ENCODE results near the gene CYTH2. TPM values are rescaled to one million over a fixed set of nuclear protein-coding genes. Genes with fewer than 3 reads are reported as not detected.

CYTH2 gene
- total RNA-seq, result 10 to 100 TPM; 22.5 to 24.2 TPM

DNA sequence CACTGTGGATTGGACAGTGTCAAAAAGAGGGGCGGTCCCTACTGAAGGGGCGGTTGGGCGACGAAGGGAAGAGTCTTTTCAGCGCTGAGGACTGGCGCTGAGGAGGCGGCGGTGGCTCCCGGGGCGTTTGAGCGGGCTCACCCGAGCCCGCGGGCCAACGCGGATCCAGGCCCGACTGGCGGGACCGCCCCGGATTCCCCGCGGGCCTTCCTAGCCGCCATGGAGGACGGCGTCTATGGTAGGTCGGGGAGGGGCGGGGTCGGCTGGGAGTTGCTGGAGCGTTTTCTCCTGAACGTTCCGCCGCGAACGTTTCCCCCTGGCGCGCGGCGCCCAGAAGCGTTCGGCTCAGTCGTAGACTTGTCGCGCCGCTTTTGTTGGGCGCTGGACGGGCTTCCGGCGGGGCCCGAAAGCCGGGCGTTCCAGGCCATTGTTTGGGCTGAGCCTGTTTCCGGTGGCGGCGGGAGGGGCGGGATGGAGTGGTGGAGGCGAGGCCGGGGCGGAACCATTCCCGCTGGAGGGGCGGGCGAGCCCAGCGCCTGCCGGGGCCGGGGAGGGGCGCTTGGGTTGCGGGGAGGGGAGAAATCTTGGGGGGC, at the start of gene CYTH2:
CYTH2 (plus strand) TSS at position 81 of the 593 bp plus-strand sequence; CDS start at position 220, 139 bp downstream.
- intact Hi-C loops (cut with DNase I, micrococcal nuclease), result loop anchor here (1.0 to 5.0 kb wide), 21 partner anchors 11 to 659 kb away; partner anchors contain the start of genes SYNGR4 (in 2 of the 2), FTL (in 1 of the 2), GRWD1 (in 1 of the 2) and KDELR1 (in 1 of the 2)
- peaks cover 23% of the 10 kb centered on the region for H3K4me1 Mint-ChIP-seq
- CTCF ChIA-PET, result interaction anchor here (0.6 to 1.8 kb wide), 5 partner anchors 20 to 209 kb away, joined by 3 to 9 read pairs (median 3); no protein-coding TSS in a partner anchor
- ATAC-seq, result peak; percentile 21
- H3K27ac Mint-ChIP-seq, result peak within 1 kb of the TSS; percentile 85
- H3K9me3 Mint-ChIP-seq (ENCODE audit: low read depth), result no peaks in the 10 kb centered on the region
- no peaks in the 10 kb centered on the region for H3K27me3 Mint-ChIP-seq
- peak within 1 kb of the TSS; percentile 86 for H3K4me3 Mint-ChIP-seq
- DNase-seq, result peak; percentile 86
- peaks cover 10% of the 10 kb centered on the region for H3K36me3 Mint-ChIP-seq (ENCODE audit: low read depth)
- POLR2A ChIA-PET, result interaction anchor here (0.8 kb wide), 1 partner anchor 106 kb away, joined by 4 read pairs; the partner anchor contains the start of genes SYNGR4 and TMEM143

DNA sequence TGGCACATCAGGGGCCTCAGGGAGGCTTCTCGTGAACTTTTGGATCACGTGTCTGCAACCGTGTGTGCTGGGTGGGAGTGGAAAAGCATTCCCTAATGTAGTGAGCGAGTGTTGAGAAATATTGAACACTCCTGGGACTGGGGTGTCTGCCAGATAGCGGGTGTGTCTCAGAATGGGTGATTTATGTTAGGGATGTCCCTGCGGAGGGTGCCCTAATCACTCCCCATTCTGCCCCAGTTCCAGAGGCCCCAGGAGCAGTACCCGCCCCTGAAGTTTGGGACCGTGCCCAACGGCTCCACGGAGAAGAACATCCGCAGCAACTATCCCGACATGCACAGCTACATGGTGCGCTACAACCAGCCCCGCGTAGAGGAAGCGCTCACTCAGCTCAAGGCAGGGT, 47.6 kb upstream of the CYTH2 start:
- ATAC-seq, result no peak
- DNase-seq, result no peak
- Mint-ChIP-seq H3K9me3 (ENCODE audit: low read depth) (no peaks in the 10 kb centered on the region), H3K27ac (no peak overlapping the region), H3K4me3 (no peak overlapping the region), H3K27me3 (peaks cover 9% of the 10 kb centered on the region), H3K4me1 (peaks cover 17% of the 10 kb centered on the region), H3K36me3 (ENCODE audit: low read depth) (no peaks in the 10 kb centered on the region)
- CTCF ChIA-PET, result no interaction called here
- intact Hi-C loops (cut with DNase I, micrococcal nuclease), result no loop called here
- POLR2A ChIA-PET, result no interaction called here

DNA sequence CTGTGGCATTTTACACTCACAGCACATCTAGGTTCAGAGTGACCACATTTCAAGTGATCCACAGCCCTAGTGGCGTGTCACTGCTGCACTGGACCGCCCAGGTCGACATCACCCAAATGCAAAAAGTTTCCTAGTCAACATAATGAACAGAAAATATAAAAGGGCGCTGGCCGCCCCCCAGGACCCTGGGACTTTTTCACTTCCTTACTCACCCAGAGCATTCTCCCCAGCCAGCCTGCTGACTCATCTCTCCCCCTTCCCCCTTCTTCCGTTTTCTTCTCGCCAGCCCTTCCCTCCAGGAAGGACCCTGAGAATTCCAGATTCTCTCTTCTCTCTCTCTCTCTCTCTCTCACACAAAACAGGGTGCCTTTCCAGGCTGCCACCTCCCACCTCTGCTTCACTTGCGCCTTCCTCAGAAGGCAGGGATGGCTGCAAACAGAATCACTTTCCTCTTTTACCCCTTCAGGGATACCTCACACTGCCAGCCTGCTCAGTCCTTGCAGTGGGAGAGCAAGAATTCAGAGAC, 44.4 kb upstream of the CYTH2 start:
- intact Hi-C loops (cut with DNase I, micrococcal nuclease), result no loop called here
- POLR2A ChIA-PET, result no interaction called here
- peaks cover 5% of the 10 kb centered on the region for H3K4me1 Mint-ChIP-seq
- no peak overlapping the region for H3K27ac Mint-ChIP-seq
- H3K36me3 Mint-ChIP-seq (ENCODE audit: low read depth), result no peaks in the 10 kb centered on the region
- DNase-seq, result peak; percentile 17
- CTCF ChIA-PET, result no interaction called here
- H3K27me3 Mint-ChIP-seq, result peaks cover 2% of the 10 kb centered on the region
- H3K4me3 Mint-ChIP-seq, result no peak overlapping the region
- peak; percentile 26 for ATAC-seq
- no peaks in the 10 kb centered on the region for H3K9me3 Mint-ChIP-seq (ENCODE audit: low read depth)

- no peaks in the 10 kb centered on the region for H3K27me3 Mint-ChIP-seq
- ATAC-seq (no peak), DNase-seq (no peak)
- ChIA-PET CTCF (interaction anchor here (0.6 to 1.3 kb wide), 4 partner anchors 16 to 1533 kb away, joined by 3 to 4 read pairs (median 3); no protein-coding TSS in a partner anchor), POLR2A (no interaction called here)
- no peaks in the 10 kb centered on the region for H3K9me3 Mint-ChIP-seq (ENCODE audit: low read depth)
- intact Hi-C loops (cut with DNase I, micrococcal nuclease), result no loop called here
- H3K4me1 Mint-ChIP-seq, result peaks cover 5% of the 10 kb centered on the region
- no peaks in the 10 kb centered on the region for H3K36me3 Mint-ChIP-seq (ENCODE audit: low read depth)
- H3K27ac Mint-ChIP-seq, result no peak overlapping the region
- no peak overlapping the region for H3K4me3 Mint-ChIP-seq
Observed at GRCh38 chr19:48428670-48429069, 40.5 kb upstream of the CYTH2 start.

DNA sequence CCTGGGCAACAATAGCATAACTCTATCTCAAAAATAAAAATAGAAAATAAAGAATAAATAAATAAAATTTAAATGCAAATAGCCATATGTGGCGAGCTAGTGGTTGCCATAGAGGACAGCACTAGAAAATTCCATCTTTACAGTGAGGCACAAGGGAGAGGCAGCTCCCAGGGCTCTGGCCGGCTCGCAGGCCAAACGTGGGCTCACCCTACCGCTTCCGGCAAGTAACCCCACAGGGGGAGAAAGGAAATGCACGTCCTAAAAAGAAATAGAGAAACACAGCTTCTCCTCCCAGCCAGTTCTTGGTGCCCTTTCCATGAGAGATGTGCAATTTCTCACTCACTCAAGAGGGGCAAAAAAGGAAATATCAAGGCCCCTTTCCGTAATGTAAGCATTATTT, 35.8 kb upstream of the CYTH2 start:
- peaks cover 6% of the 10 kb centered on the region for H3K27me3 Mint-ChIP-seq
- ATAC-seq, result no peak
- H3K4me3 Mint-ChIP-seq, result no peak overlapping the region
- H3K27ac Mint-ChIP-seq, result no peak overlapping the region
- no peaks in the 10 kb centered on the region for H3K36me3 Mint-ChIP-seq (ENCODE audit: low read depth)
- no peaks in the 10 kb centered on the region for H3K9me3 Mint-ChIP-seq (ENCODE audit: low read depth)
- intact Hi-C loops (cut with DNase I, micrococcal nuclease), result no loop called here
- ChIA-PET POLR2A (no interaction called here), CTCF (interaction anchor here (0.6 to 0.7 kb wide), 2 partner anchors 14 to 211 kb away, joined by 3 read pairs; no protein-coding TSS in a partner anchor)
- no peak for DNase-seq
- no peaks in the 10 kb centered on the region for H3K4me1 Mint-ChIP-seq

DNA sequence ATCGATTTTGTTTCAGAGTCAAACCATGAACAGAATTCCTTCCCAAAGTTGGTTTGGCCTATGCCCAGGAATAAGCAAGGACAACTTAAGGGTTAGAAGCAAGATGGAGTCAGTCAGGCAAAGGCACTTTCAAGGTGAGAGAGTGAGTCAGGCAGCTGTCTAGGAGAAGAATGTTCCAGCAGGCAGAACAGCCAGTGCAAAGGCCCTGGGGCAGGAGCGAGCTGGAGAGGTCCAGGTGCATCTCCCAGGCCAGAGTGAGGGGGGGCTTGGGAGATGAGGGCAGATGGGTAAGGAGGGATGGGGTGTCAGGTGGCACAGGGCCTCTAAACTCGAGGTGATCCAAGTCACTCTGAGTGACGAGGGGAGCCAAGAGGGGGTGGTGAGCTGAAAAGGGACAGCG, 32.6 kb upstream of the CYTH2 start:
- Mint-ChIP-seq H3K9me3 (ENCODE audit: low read depth) (no peaks in the 10 kb centered on the region), H3K27me3 (peaks cover 11% of the 10 kb centered on the region), H3K4me3 (no peak overlapping the region), H3K4me1 (no peaks in the 10 kb centered on the region), H3K27ac (no peak overlapping the region), H3K36me3 (ENCODE audit: low read depth) (no peaks in the 10 kb centered on the region)
- intact Hi-C loops (cut with DNase I, micrococcal nuclease), result no loop called here
- ATAC-seq (no peak), DNase-seq (no peak)
- POLR2A ChIA-PET, result no interaction called here
- CTCF ChIA-PET, result interaction anchor here (0.8 to 1.6 kb wide), 2 partner anchors 8 to 34 kb away, joined by 3 to 4 read pairs; no protein-coding TSS in a partner anchor

- Mint-ChIP-seq H3K27ac (no peak overlapping the region), H3K27me3 (peaks cover 26% of the 10 kb centered on the region), H3K9me3 (ENCODE audit: low read depth) (no peaks in the 10 kb centered on the region), H3K4me1 (peaks cover 17% of the 10 kb centered on the region), H3K4me3 (peak overlapping the region; percentile 23), H3K36me3 (ENCODE audit: low read depth) (peaks cover 9% of the 10 kb centered on the region)
- no peak for DNase-seq
- intact Hi-C loops (cut with DNase I, micrococcal nuclease), result no loop called here
- ChIA-PET CTCF (no interaction called here), POLR2A (no interaction called here)
- ATAC-seq, result no peak
Observed at GRCh38 chr19:48441360-48442050, 27.7 kb upstream of the CYTH2 start.

DNA sequence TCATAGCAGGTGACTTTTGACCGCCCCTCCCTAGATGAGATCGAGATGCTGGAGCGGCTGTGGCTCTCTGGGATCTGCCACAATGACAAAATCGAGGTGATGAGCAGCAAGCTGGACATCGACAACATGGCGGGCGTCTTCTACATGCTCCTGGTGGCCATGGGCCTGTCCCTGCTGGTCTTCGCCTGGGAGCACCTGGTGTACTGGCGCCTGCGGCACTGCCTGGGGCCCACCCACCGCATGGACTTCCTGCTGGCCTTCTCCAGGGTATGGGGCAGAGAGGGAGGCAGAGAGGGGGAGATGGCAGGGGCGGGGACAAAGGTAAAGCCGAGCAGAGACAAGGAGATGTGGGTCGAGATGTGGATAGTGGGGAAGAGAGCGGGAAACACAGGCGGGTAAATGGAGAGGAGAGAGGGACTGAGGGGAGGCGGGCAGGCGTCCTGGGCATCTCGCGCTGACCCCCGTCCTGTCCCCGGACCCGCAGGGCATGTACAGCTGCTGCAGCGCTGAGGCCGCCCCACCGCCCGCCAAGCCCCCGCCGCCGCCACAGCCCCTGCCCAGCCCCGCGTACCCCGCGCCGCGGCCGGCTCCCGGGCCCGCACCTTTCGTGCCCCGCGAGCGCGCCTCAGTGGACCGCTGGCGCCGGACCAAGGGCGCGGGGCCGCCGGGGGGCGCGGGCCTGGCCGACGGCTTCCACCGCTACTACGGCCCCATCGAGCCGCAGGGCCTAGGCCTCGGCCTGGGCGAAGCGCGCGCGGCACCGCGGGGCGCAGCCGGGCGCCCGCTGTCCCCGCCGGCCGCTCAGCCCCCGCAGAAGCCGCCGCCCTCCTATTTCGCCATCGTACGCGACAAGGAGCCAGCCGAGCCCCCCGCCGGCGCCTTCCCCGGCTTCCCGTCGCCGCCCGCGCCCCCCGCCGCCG, 26.8 kb upstream of the CYTH2 start:
- peak overlapping the region; percentile 23 for H3K4me3 Mint-ChIP-seq

DNA sequence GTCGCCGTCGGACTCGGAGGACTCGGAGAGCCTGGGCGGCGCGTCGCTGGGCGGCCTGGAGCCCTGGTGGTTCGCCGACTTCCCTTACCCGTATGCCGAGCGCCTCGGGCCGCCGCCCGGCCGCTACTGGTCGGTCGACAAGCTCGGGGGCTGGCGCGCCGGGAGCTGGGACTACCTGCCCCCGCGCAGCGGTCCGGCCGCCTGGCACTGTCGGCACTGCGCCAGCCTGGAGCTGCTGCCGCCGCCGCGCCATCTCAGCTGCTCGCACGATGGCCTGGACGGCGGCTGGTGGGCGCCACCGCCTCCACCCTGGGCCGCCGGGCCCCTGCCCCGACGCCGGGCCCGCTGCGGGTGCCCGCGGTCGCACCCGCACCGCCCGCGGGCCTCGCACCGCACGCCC, 25.9 kb upstream of the CYTH2 start:
- H3K36me3 Mint-ChIP-seq (ENCODE audit: low read depth), result peaks cover 23% of the 10 kb centered on the region
- POLR2A ChIA-PET, result interaction anchor here (0.5 to 0.6 kb wide), 2 partner anchors 31 to 971 kb away, joined by 4 to 7 read pairs; no protein-coding TSS in a partner anchor
- DNase-seq, result peak; percentile 26
- H3K4me1 Mint-ChIP-seq, result peaks cover 31% of the 10 kb centered on the region
- ATAC-seq, result no peak
- intact Hi-C loops (cut with DNase I, micrococcal nuclease), result no loop called here
- H3K27ac Mint-ChIP-seq, result no peak overlapping the region
- no peak overlapping the region for H3K4me3 Mint-ChIP-seq
- CTCF ChIA-PET, result no interaction called here
- H3K9me3 Mint-ChIP-seq (ENCODE audit: low read depth), result no peaks in the 10 kb centered on the region
- peaks cover 22% of the 10 kb centered on the region for H3K27me3 Mint-ChIP-seq

More for the DNA sequence above, 26.8 kb upstream of the CYTH2 start:
- Mint-ChIP-seq H3K36me3 (ENCODE audit: low read depth) (peaks cover 15% of the 10 kb centered on the region), H3K4me1 (peaks cover 23% of the 10 kb centered on the region), H3K9me3 (ENCODE audit: low read depth) (no peaks in the 10 kb centered on the region), H3K27me3 (peaks cover 26% of the 10 kb centered on the region), H3K27ac (no peak overlapping the region)
- POLR2A ChIA-PET, result interaction anchor here (0.6 kb wide), 1 partner anchor 970 kb away, joined by 4 read pairs; no protein-coding TSS in a partner anchor
- ATAC-seq, result no peak
- CTCF ChIA-PET, result no interaction called here
- DNase-seq, result no peak
- intact Hi-C loops (cut with DNase I, micrococcal nuclease), result no loop called here

DNA sequence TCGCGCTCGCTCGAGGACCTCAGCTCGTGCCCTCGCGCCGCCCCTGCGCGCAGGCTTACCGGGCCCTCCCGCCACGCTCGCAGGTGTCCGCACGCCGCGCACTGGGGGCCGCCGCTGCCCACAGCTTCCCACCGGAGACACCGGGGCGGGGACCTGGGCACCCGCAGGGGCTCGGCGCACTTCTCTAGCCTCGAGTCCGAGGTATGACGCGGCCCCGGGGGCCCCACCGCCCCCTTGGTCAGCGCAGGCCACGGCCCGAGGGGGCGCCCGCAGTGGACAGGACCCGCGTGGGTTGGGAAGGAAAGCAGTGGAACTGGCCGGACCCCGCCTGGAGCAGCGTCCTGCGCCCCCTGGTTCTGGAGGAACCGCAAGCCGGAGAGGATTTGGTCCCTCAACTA, 25.4 kb upstream of the CYTH2 start:
- Mint-ChIP-seq H3K36me3 (ENCODE audit: low read depth) (peaks cover 28% of the 10 kb centered on the region), H3K9me3 (ENCODE audit: low read depth) (no peaks in the 10 kb centered on the region), H3K4me1 (peaks cover 35% of the 10 kb centered on the region), H3K27ac (no peak overlapping the region), H3K4me3 (no peak overlapping the region), H3K27me3 (peaks cover 22% of the 10 kb centered on the region)
- ChIA-PET CTCF (no interaction called here), POLR2A (interaction anchor here (0.5 kb wide), 1 partner anchor 31 kb away, joined by 7 read pairs; no protein-coding TSS in a partner anchor)
- ATAC-seq (no peak), DNase-seq (no peak)
- intact Hi-C loops (cut with DNase I, micrococcal nuclease), result loop anchor here (2.0 kb wide), 3 partner anchors 67 to 277 kb away; partner anchors contain the start of gene LMTK3 (in 1 of the 2)
